ENCODE measurements around the gene HACD3. TPM values are rescaled to one million over a fixed set of nuclear protein-coding genes. Genes with fewer than 3 reads are reported as not detected.

HACD3 gene
- total and polyA plus RNA-seq, 9 of the 15 experiments (the other 6 are each of a cell fraction or from before 2014, with no cell fraction given): 48.1 to 117 (median 72.8) TPM

DNA sequence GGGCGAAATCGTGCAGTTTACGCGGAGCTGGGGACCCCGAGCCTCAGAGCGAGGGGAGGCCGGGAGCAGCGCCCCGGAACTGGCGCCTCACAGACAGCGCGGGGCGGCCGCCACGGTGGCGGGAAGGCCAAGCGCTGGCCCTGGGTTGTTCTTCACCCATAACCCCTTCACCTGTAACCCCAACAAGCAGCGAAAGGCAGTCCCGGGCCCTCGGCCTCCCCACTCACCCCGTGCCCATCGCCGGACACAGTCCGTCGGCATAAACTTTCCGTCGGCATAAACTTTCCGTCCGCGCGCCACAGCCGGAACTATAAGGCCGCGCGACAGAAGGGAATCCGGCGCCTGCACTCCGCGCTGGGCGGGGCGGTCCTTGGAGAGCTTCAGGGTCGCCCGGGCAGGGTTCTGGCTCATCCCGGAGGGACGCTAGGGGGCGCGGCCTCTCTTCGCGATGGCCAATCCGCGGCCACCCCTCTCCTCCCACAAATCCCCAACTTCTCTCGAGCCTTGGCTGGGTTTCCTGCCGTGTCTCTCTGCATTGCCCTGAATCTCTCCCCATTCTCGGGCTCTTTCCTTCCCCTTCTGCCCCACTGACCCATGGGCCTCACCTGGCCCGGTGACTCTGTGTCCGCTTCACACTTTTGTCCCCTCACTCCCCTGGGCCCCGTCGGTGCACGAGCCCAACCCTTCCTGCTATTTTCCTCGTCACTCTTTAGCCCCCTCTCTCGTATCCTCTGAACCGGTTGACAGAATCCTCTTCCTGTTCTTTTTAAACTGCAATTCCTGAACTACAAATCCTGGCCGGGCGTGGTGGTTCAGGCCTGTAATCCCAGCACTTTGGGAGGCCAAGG is 80.8 kb downstream of the HACD3 start, which contains the start of gene INTS14 (continued):
- no peak for TF ChIP-seq FOXA1 (IDR thresholded peaks at IDR 0.05; ENCODE audit: borderline replicate concordance)
- TF ChIP-seq SIN3A (IDR thresholded peaks at IDR 0.05; ENCODE audit: borderline replicate concordance in 2 of 2, control insufficient read depth in 1 of 2, low read depth in 2 of 2, low read length in 2 of 2): peak; percentile 64 to 79; a peak in 2 of 4 replicates
- no peak for TF ChIP-seq SPI1 (IDR thresholded peaks at IDR 0.05; ENCODE audit: borderline replicate concordance, low read depth, low read length)
- no peak for TF ChIP-seq ZKSCAN8 (CRISPR knock-in tag; IDR thresholded peaks at IDR 0.05)
- TF ChIP-seq, protein P1, sequence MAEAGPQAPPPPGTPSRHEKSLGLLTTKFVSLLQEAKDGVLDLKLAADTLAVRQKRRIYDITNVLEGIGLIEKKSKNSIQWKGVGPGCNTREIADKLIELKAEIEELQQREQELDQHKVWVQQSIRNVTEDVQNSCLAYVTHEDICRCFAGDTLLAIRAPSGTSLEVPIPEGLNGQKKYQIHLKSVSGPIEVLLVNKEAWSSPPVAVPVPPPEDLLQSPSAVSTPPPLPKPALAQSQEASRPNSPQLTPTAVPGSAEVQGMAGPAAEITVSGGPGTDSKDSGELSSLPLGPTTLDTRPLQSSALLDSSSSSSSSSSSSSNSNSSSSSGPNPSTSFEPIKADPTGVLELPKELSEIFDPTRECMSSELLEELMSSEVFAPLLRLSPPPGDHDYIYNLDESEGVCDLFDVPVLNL (CRISPR knock-in tag; IDR thresholded peaks at IDR 0.05; ENCODE audit: low read depth): no peak
- no peak for TF ChIP-seq ZNF224 (CRISPR knock-in tag; IDR thresholded peaks at IDR 0.05)
- no peak for TF ChIP-seq RBM25 (IDR thresholded peaks at IDR 0.05; ENCODE audit: low read depth, low read length, severe bottlenecking)
- TF ChIP-seq HLTF (IDR thresholded peaks at IDR 0.05): peak; percentile 81
- peak; percentile 56 to 94 for TF ChIP-seq NONO (IDR thresholded peaks at IDR 0.05; ENCODE audit: low read depth in 2 of 2, low read length in 1 of 2)
- TF ChIP-seq, protein P2, sequence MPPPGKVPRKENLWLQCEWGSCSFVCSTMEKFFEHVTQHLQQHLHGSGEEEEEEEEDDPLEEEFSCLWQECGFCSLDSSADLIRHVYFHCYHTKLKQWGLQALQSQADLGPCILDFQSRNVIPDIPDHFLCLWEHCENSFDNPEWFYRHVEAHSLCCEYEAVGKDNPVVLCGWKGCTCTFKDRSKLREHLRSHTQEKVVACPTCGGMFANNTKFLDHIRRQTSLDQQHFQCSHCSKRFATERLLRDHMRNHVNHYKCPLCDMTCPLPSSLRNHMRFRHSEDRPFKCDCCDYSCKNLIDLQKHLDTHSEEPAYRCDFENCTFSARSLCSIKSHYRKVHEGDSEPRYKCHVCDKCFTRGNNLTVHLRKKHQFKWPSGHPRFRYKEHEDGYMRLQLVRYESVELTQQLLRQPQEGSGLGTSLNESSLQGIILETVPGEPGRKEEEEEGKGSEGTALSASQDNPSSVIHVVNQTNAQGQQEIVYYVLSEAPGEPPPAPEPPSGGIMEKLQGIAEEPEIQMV (tag; conservative IDR thresholded peaks at IDR 0.05; ENCODE audit: low read depth): no peak
- TF ChIP-seq, protein P3, sequence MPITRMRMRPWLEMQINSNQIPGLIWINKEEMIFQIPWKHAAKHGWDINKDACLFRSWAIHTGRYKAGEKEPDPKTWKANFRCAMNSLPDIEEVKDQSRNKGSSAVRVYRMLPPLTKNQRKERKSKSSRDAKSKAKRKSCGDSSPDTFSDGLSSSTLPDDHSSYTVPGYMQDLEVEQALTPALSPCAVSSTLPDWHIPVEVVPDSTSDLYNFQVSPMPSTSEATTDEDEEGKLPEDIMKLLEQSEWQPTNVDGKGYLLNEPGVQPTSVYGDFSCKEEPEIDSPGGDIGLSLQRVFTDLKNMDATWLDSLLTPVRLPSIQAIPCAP (CRISPR knock-in tag; IDR thresholded peaks at IDR 0.05; ENCODE audit: borderline replicate concordance): no peak
- peak; percentile 31 to 39; a peak in 1 of 4 replicates for TF ChIP-seq TBL1XR1 (IDR thresholded peaks at IDR 0.05; ENCODE audit: low read length in 2 of 2)
- TF ChIP-seq CBX3 (IDR thresholded peaks at IDR 0.05; ENCODE audit: borderline replicate concordance in 1 of 2, low read length in 2 of 2): peak in 1 of 2 experiments; percentile 92; a peak in 2 of 3 replicates
- TF ChIP-seq, protein P4, sequence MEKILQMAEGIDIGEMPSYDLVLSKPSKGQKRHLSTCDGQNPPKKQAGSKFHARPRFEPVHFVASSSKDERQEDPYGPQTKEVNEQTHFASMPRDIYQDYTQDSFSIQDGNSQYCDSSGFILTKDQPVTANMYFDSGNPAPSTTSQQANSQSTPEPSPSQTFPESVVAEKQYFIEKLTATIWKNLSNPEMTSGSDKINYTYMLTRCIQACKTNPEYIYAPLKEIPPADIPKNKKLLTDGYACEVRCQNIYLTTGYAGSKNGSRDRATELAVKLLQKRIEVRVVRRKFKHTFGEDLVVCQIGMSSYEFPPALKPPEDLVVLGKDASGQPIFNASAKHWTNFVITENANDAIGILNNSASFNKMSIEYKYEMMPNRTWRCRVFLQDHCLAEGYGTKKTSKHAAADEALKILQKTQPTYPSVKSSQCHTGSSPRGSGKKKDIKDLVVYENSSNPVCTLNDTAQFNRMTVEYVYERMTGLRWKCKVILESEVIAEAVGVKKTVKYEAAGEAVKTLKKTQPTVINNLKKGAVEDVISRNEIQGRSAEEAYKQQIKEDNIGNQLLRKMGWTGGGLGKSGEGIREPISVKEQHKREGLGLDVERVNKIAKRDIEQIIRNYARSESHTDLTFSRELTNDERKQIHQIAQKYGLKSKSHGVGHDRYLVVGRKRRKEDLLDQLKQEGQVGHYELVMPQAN (IDR thresholded peaks at IDR 0.05; ENCODE audit: borderline replicate concordance): no peak; the same call in 1 of the 2 replicates
- no peak for TF ChIP-seq ZNF232 (CRISPR knock-in tag; IDR thresholded peaks at IDR 0.05)
- TF ChIP-seq ZNF23 (CRISPR knock-in tag; IDR thresholded peaks at IDR 0.05): no peak
- peak; percentile 96 for TF ChIP-seq ZBTB7A (IDR thresholded peaks at IDR 0.05; ENCODE audit: borderline replicate concordance, control insufficient read depth, low read depth, low read length)

Measured in K562 (cell line).